K562 (cell line): Measurements from ENCODE around the gene GMEB2. TPM values are rescaled to one million over a fixed set of nuclear protein-coding genes. Genes with fewer than 3 reads are reported as not detected.

Source experiments
- AFF4 ChIP-seq: sonication (generic); formaldehyde crosslinking; IDR thresholded peaks from 2 replicates; pipeline ENCODE4 v1.8.0; 2023; ENCODE audit warnings: mild to moderate bottlenecking, missing genetic modification reagents
- C11orf30 ChIP-seq: fragments of 450-650 bp; IDR thresholded peaks from 2 replicates; pipeline ENCODE4 v1.6.1; 2016; ENCODE audit warnings: low read depth, mild to moderate bottlenecking
- CHCHD3 ChIP-seq: fragments of 250-450 bp; sonication (Bioruptor Pico); IDR thresholded peaks from 2 replicates; pipeline ENCODE4 v2.1.2; 2022; ENCODE audit warnings: mild to moderate bottlenecking
- FIP1L1 ChIP-seq: fragments of 200-400 bp; formaldehyde crosslinking; IDR thresholded peaks from 2 replicates; pipeline ENCODE4 v1.6.1; 2018; ENCODE audit warnings: mild to moderate bottlenecking, low read depth, low read length; ENCODE audit not compliant: poor library complexity, severe bottlenecking
- GATA2 ChIP-seq: sonication (generic); formaldehyde crosslinking; IDR thresholded peaks from 2 replicates; pipeline ENCODE4 v1.4.0; 2020; ENCODE audit warnings: mild to moderate bottlenecking, missing genetic modification reagents
- GTF2F1 ChIP-seq: IDR thresholded peaks from 2 replicates; pipeline ENCODE4 v1.6.1; 2011; ENCODE audit warnings: low read depth, low read length, improper control_type of control experiment
- MAZ ChIP-seq, 2 experiments: fragments of 450-650 bp in 1 of 2; sonication (generic) in 1 of 2; formaldehyde crosslinking; IDR thresholded peaks in 1 of 2; conservative IDR thresholded peaks in 1 of 2; 2 replicates each; pipeline versions ENCODE4 v1.4.0 to v1.5.0; 2020; ENCODE audit warnings: mild to moderate bottlenecking in 1 of 2, missing genetic modification reagents in 1 of 2
- NRF1 ChIP-seq, 2 experiments: fragments of 450-650 bp; IDR thresholded peaks in 1 of 2; conservative IDR thresholded peaks in 1 of 2; 2 replicates each; pipeline ENCODE4 v1.6.1; 2014; ENCODE audit warnings: mild to moderate bottlenecking in 2 of 2
- THRAP3 ChIP-seq: fragments of 450-650 bp; IDR thresholded peaks from 2 replicates; pipeline ENCODE4 v1.6.1; 2016; ENCODE audit warnings: mild to moderate bottlenecking, inconsistent platforms, borderline replicate concordance
- ZNF79 ChIP-seq: fragments of 250-450 bp; sonication (Bioruptor Pico); IDR thresholded peaks from 2 replicates; pipeline ENCODE4 v1.4.0; 2020; ENCODE audit warnings: low read depth, mild to moderate bottlenecking, moderate library complexity
- polyA plus RNA-seq, 8 experiments: library from polyadenylated mRNA; depleted of rRNA in 4 of 8; stranded (reverse) in 5 of 8; unstranded in 3 of 8; fragments of >200 nt; fragmentation: Nextera tagmentation in 2 of 8; fragmentation: Illumina TruSeq in 1 of 8; extraction: Ambion mirVana in 2 of 8; extraction: Trizol in 1 of 8; gene quantifications; 2 replicates each; pipeline versions ENCODE4 v1.2.1 to v1.2.3, GENCODE V29; 2011 to 2014; ENCODE audit warnings: inconsistent platforms in 1 of 8, missing spikeins in 1 of 8
- total RNA-seq, 7 experiments: library from RNA; depleted of rRNA in 6 of 7; stranded (reverse); fragments of >200 nt in 6 of 7; fragmentation: Illumina TruSeq in 2 of 7; extraction: Trizol in 2 of 7; gene quantifications; 2 replicates each; pipeline versions ENCODE4 v1.2.1 to v1.2.3, GENCODE V29; 2011 to 2021; ENCODE audit warnings: low replicate concordance in 1 of 7
- TF ChIP-seq, protein P1 (sequence below): sonication (generic); formaldehyde crosslinking; IDR thresholded peaks from 2 replicates; pipeline ENCODE4 v1.8.1; 2023; ENCODE audit warnings: missing genetic modification reagents, mild to moderate bottlenecking, borderline replicate concordance
- TF ChIP-seq, protein P2 (sequence below): fragments of 250-450 bp; sonication (Bioruptor Pico); IDR thresholded peaks from 2 replicates; pipeline ENCODE4 v1.4.0; 2020; ENCODE audit warnings: mild to moderate bottlenecking, moderate library complexity
- TF ChIP-seq, protein P3 (sequence below): sonication (generic); formaldehyde crosslinking; IDR thresholded peaks from 2 replicates; pipeline ENCODE4 v1.4.0; 2020; ENCODE audit warnings: mild to moderate bottlenecking, missing genetic modification reagents
- TF ChIP-seq, protein P4 (sequence below): fragments of 250-450 bp; sonication (Bioruptor Pico); IDR thresholded peaks from 2 replicates; pipeline ENCODE4 v1.9.0; 2021; ENCODE audit warnings: mild to moderate bottlenecking

The GMEB2 gene
- total and polyA plus RNA-seq, 9 of the 15 experiments (the other 6 are each of a cell fraction or from before 2014, with no cell fraction given) = 0.03 to 13.9 (median 6.3) TPM

- no peak for TF ChIP-seq FIP1L1
- no peak for TF ChIP-seq C11orf30
- TF ChIP-seq GTF2F1 = no peak
- TF ChIP-seq, protein P1, sequence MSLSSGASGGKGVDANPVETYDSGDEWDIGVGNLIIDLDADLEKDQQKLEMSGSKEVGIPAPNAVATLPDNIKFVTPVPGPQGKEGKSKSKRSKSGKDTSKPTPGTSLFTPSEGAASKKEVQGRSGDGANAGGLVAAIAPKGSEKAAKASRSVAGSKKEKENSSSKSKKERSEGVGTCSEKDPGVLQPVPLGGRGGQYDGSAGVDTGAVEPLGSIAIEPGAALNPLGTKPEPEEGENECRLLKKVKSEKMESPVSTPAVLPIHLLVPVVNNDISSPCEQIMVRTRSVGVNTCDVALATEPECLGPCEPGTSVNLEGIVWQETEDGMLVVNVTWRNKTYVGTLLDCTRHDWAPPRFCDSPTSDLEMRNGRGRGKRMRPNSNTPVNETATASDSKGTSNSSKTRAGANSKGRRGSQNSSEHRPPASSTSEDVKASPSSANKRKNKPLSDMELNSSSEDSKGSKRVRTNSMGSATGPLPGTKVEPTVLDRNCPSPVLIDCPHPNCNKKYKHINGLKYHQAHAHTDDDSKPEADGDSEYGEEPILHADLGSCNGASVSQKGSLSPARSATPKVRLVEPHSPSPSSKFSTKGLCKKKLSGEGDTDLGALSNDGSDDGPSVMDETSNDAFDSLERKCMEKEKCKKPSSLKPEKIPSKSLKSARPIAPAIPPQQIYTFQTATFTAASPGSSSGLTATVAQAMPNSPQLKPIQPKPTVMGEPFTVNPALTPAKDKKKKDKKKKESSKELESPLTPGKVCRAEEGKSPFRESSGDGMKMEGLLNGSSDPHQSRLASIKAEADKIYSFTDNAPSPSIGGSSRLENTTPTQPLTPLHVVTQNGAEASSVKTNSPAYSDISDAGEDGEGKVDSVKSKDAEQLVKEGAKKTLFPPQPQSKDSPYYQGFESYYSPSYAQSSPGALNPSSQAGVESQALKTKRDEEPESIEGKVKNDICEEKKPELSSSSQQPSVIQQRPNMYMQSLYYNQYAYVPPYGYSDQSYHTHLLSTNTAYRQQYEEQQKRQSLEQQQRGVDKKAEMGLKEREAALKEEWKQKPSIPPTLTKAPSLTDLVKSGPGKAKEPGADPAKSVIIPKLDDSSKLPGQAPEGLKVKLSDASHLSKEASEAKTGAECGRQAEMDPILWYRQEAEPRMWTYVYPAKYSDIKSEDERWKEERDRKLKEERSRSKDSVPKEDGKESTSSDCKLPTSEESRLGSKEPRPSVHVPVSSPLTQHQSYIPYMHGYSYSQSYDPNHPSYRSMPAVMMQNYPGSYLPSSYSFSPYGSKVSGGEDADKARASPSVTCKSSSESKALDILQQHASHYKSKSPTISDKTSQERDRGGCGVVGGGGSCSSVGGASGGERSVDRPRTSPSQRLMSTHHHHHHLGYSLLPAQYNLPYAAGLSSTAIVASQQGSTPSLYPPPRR = no peak
- TF ChIP-seq, protein P2, sequence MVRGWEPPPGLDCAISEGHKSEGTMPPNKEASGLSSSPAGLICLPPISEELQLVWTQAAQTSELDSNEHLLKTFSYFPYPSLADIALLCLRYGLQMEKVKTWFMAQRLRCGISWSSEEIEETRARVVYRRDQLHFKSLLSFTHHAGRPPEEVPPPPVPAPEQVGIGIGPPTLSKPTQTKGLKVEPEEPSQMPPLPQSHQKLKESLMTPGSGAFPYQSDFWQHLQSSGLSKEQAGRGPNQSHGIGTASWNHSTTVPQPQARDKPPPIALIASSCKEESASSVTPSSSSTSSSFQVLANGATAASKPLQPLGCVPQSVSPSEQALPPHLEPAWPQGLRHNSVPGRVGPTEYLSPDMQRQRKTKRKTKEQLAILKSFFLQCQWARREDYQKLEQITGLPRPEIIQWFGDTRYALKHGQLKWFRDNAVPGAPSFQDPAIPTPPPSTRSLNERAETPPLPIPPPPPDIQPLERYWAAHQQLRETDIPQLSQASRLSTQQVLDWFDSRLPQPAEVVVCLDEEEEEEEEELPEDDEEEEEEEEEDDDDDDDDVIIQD (CRISPR knock-in tag) = no peak
- TF ChIP-seq, protein P3, sequence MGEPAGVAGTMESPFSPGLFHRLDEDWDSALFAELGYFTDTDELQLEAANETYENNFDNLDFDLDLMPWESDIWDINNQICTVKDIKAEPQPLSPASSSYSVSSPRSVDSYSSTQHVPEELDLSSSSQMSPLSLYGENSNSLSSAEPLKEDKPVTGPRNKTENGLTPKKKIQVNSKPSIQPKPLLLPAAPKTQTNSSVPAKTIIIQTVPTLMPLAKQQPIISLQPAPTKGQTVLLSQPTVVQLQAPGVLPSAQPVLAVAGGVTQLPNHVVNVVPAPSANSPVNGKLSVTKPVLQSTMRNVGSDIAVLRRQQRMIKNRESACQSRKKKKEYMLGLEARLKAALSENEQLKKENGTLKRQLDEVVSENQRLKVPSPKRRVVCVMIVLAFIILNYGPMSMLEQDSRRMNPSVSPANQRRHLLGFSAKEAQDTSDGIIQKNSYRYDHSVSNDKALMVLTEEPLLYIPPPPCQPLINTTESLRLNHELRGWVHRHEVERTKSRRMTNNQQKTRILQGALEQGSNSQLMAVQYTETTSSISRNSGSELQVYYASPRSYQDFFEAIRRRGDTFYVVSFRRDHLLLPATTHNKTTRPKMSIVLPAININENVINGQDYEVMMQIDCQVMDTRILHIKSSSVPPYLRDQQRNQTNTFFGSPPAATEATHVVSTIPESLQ = no peak
- no peak for TF ChIP-seq AFF4
- TF ChIP-seq MAZ (CRISPR knock-in tag; conservative IDR thresholded peaks at IDR 0.05 in 1 of 2, IDR thresholded peaks at IDR 0.05 in 1 of 2) = no peak
- no peak for TF ChIP-seq THRAP3
- no peak for TF ChIP-seq GATA2 (CRISPR knock-in tag)
- TF ChIP-seq NRF1 (conservative IDR thresholded peaks at IDR 0.05 in 1 of 2, IDR thresholded peaks at IDR 0.05 in 1 of 2) = peak in 1 of 2 experiments; percentile 13; a peak in 1 of 4 replicates
- TF ChIP-seq ZNF79 (CRISPR knock-in tag) = no peak
- TF ChIP-seq CHCHD3 (CRISPR knock-in tag) = no peak
- TF ChIP-seq, protein P4, sequence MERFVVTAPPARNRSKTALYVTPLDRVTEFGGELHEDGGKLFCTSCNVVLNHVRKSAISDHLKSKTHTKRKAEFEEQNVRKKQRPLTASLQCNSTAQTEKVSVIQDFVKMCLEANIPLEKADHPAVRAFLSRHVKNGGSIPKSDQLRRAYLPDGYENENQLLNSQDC (CRISPR knock-in tag) = no peak
These were observed 30.5 kb upstream of the GMEB2 start (continued) for GRCh38 chr20:63657260-63657936.
